ENCODE results near the gene UPB1. TPM values are rescaled to one million over a fixed set of nuclear protein-coding genes. Genes with fewer than 3 reads are reported as not detected.
"Not testable (repeated sequence)": the region's sequence is repeated elsewhere in the genome, so short reads cannot be mapped to it uniquely, and the experiment has no call there.

UPB1 gene
- total and polyA plus RNA-seq, 10 of the 15 experiments (the other 5 are each of a cell fraction or from before 2014, with no cell fraction given): 0.89 to 20.5 (median 3.1) TPM

- no peak overlapping the region for H3K9ac ChIP-seq (ENCODE audit: control insufficient read depth, insufficient read depth, low read length)
- RAD21 ChIA-PET (ENCODE audit: unreplicated experiment): no interaction called here
- TF ChIP-seq GABPA (IDR thresholded peaks at IDR 0.05; ENCODE audit: low read depth) (no peak), CEBPB (IDR thresholded peaks at IDR 0.05; ENCODE audit: borderline replicate concordance in 1 of 2, low read depth in 2 of 2, low read length in 2 of 2) (no peak), POLR2A (IDR thresholded peaks at IDR 0.05; ENCODE audit: low read depth, low read length) (peak; percentile 32; the same call in 1 of the 2 replicates), TBL1XR1 (IDR thresholded peaks at IDR 0.05; ENCODE audit: low read depth, low read length) (no peak)
- in situ Hi-C loops (cut with MboI) (no loop called here), intact Hi-C loops (cut with micrococcal nuclease; ENCODE audit: unreplicated experiment) (no loop called here)
- no TSS peak for BruUV-seq (replicated peaks)
- H4K20me1 ChIP-seq (ENCODE audit: control insufficient read depth, insufficient read depth): no peaks in the 10 kb centered on the region
- no peaks in the 10 kb centered on the region for H3K9me3 ChIP-seq (replicated peaks; ENCODE audit: control insufficient read depth, insufficient read depth, low read length)
- POLR2A ChIA-PET: interaction anchor here (0.6 kb wide), 1 partner anchor 251 kb away, joined by 3 read pairs; no protein-coding TSS in a partner anchor
- no peak for DNase-seq (ENCODE audit: low read depth, low spot score)
- H3K27ac ChIP-seq (ENCODE audit: control insufficient read depth, insufficient read depth): no peak overlapping the region
- peak; percentile 27 for FAIRE-seq
- H3K79me2 ChIP-seq (ENCODE audit: control insufficient read depth, insufficient read depth, low read length): peaks cover 48% of the 10 kb centered on the region
- H3K27me3 ChIP-seq (replicated peaks in 1 of 2; ENCODE audit: control insufficient read depth in 2 of 2, insufficient read depth in 2 of 2, low read length in 1 of 2): no peaks in the 10 kb centered on the region
- no peak overlapping the region for H3K4me3 ChIP-seq
- SMC1A ChIA-PET (ENCODE audit: uncharacterized antibody, unreplicated experiment): no interaction called here
- peaks cover 10% of the 10 kb centered on the region for H3K4me1 ChIP-seq (ENCODE audit: control insufficient read depth, insufficient read depth, low read length)
- CTCF ChIA-PET: no interaction called here
- H3K36me3 ChIP-seq (ENCODE audit: control insufficient read depth in 2 of 2, insufficient read depth in 2 of 2, low read length in 1 of 2): peaks cover 4 to 14% of the 10 kb centered on the region in 2 experiments; a peak in 3 of 4 replicates
- H2AFZ ChIP-seq (ENCODE audit: control insufficient read depth, low read depth, low read length): no peak overlapping the region
- H3K4me2 ChIP-seq (ENCODE audit: control insufficient read depth, insufficient read depth): no peak overlapping the region
- 65% methylated on average over 6 of the region's 6 CpGs for WGBS (ENCODE audit: insufficient coverage, insufficient replicate concordance, low lambda C conversion rate, missing lambda C conversion rate)
- no peak for ATAC-seq
These were observed 55.8 kb downstream of the UPB1 start for GRCh38 chr22:24550902-24551435.

GRCh38 chr22:24552503-24553286, 57.6 kb downstream of the UPB1 start:
- POLR2A ChIA-PET: interaction anchor here (0.5 to 1.5 kb wide), 6 partner anchors 11 to 46 kb away, joined by 3 to 6 read pairs (median 3); no protein-coding TSS in a partner anchor
- DNase-seq (ENCODE audit: low read depth, low spot score); intact Hi-C loops (cut with micrococcal nuclease; ENCODE audit: unreplicated experiment); H3K36me3 ChIP-seq (ENCODE audit: control insufficient read depth in 2 of 2, insufficient read depth in 2 of 2, low read length in 1 of 2); FAIRE-seq; in situ Hi-C loops (cut with MboI); BruUV-seq (replicated peaks); H4K20me1 ChIP-seq (ENCODE audit: control insufficient read depth, insufficient read depth); H3K27me3 ChIP-seq (replicated peaks in 1 of 2; ENCODE audit: control insufficient read depth in 2 of 2, insufficient read depth in 2 of 2, low read length in 1 of 2); H2AFZ ChIP-seq (ENCODE audit: control insufficient read depth, low read depth, low read length); H3K4me1 ChIP-seq (ENCODE audit: control insufficient read depth, insufficient read depth, low read length); H3K9me3 ChIP-seq (replicated peaks; ENCODE audit: control insufficient read depth, insufficient read depth, low read length): not testable (repeated sequence)
- peak; percentile 5; the same call in 1 of the 3 replicates for ATAC-seq
- CTCF ChIA-PET: interaction anchor here (0.8 to 1.5 kb wide), 5 partner anchors 8 to 51 kb away, joined by 3 to 6 read pairs (median 4); no protein-coding TSS in a partner anchor
- 27% methylated on average over 8 of the region's 10 CpGs for WGBS (ENCODE audit: insufficient coverage, insufficient replicate concordance, low lambda C conversion rate, missing lambda C conversion rate)
- RAD21 ChIA-PET (ENCODE audit: unreplicated experiment): interaction anchor here (0.5 to 1.8 kb wide), 5 partner anchors 12 to 118 kb away, joined by 3 to 8 read pairs (median 4); partner anchors contain the start of gene LRRC75B
- H3K27ac ChIP-seq (ENCODE audit: control insufficient read depth, insufficient read depth): peak overlapping the region; percentile 91
- H3K79me2 ChIP-seq (ENCODE audit: control insufficient read depth, insufficient read depth, low read length): peaks cover 65% of the 10 kb centered on the region
- TF ChIP-seq MEF2B (IDR thresholded peaks at IDR 0.05; ENCODE audit: partially characterized antibody, poor library complexity, severe bottlenecking): peak; percentile 63
- peak overlapping the region; percentile 94 for H3K9ac ChIP-seq (ENCODE audit: control insufficient read depth, insufficient read depth, low read length)
- SMC1A ChIA-PET (ENCODE audit: uncharacterized antibody, unreplicated experiment): interaction anchor here (1.1 to 2.2 kb wide), 7 partner anchors 8 to 223 kb away, joined by 3 to 5 read pairs (median 4); no protein-coding TSS in a partner anchor
- peak overlapping the region; percentile 99 for H3K4me3 ChIP-seq
- H3K4me2 ChIP-seq (ENCODE audit: control insufficient read depth, insufficient read depth): peak overlapping the region; percentile 94

Data from GM12878 (cell line).